Measurements from ENCODE around the gene KIAA0232. TPM values are rescaled to one million over a fixed set of nuclear protein-coding genes. Genes with fewer than 3 reads are reported as not detected.

The KIAA0232 gene
- total and polyA plus RNA-seq, 11 donors = 20.0 to 78.4 (median 67.7) TPM

GRCh38 chr4:6781113-6781512 lies 1.4 kb upstream of the KIAA0232 start:
- Histone ChIP-seq H3K9me3 (no peaks in the 10 kb centered on the region), H3K27me3 (no peaks in the 10 kb centered on the region), H3K4me1 (peaks cover 0 to 46% (median 33%) of the 10 kb centered on the region in 12 donors), H3K36me3 (no peaks in the 10 kb centered on the region), H3K4me3 (no peak overlapping the region), H3K27ac (peak overlapping the region; percentile 93 to 100 (median 99))
- TF ChIP-seq CTCF (IDR thresholded peaks at IDR 0.05) = no peak
- TF ChIP-seq POLR2A (IDR thresholded peaks at IDR 0.05) = no peak
- WGBS, 4 donors = 66 to 75% (median 71%) methylated on average over 8 of the region's 8 CpGs
- DNase-seq (peak in 1 of 5 donors; percentile 60), ATAC-seq (peak in 1 of 4 donors; percentile 28)
- intact Hi-C loops (cut with DNase I) = loop anchor here in 8 of 10 donors (5.0 to 10.0 kb wide), 8 partner anchors 64 to 286 kb away; partner anchors contain the start of genes BLOC1S4 (in 4 of the 8), GRPEL1 (in 1 of the 8) and TADA2B (in 1 of the 8)

DNA sequence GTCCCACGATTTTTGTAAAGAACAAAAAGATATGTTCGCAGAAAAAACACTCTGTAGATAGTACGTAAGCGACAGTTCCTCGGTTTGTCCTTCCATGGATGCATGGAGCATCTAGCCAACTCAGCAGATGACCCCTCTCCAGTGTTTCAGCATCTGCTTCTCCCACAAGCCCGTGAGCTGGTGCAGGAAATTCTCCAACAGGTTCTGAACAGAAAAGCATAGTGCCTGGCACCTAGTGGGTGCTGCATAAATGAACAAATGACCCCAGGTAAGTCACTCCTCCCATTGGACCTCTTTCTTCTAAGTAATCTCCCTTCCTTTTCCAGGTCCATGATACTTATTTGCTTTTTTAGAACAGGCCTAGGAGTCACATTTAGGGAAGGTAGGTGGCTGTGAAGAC lies 966 bp upstream of the KIAA0232 start:
- peak overlapping the region; percentile 93 to 100 (median 99) for H3K27ac ChIP-seq
- H3K27me3 ChIP-seq = no peaks in the 10 kb centered on the region
- peaks cover 0 to 50% (median 36%) of the 10 kb centered on the region in 12 donors for H3K4me1 ChIP-seq
- H3K4me3 ChIP-seq = peak overlapping the region in 9 of 12 donors; percentile 59 to 100 (median 99)
- no peaks in the 10 kb centered on the region for H3K9me3 ChIP-seq
- intact Hi-C loops (cut with DNase I) = loop anchor here in 8 of 10 donors (5.0 to 10.0 kb wide), 8 partner anchors 64 to 286 kb away; partner anchors contain the start of genes BLOC1S4 (in 4 of the 8), GRPEL1 (in 1 of the 8) and TADA2B (in 1 of the 8)
- no peak for TF ChIP-seq CTCF (IDR thresholded peaks at IDR 0.05)
- TF ChIP-seq POLR2A (IDR thresholded peaks at IDR 0.05) = no peak
- ATAC-seq (no peak), DNase-seq (no peak)
- H3K36me3 ChIP-seq = peaks cover 0 to 4% (median 0%) of the 10 kb centered on the region in 9 donors
- WGBS, 4 donors = 79 to 83% (median 81%) methylated on average over 6 of the region's 6 CpGs

GRCh38 chr4:6782846-6783110 lies 251 bp downstream of the KIAA0232 start:
- peaks cover 0 to 60% (median 41%) of the 10 kb centered on the region in 12 donors for H3K4me1 ChIP-seq
- H3K27me3 ChIP-seq = no peaks in the 10 kb centered on the region
- H3K4me3 ChIP-seq = peak overlapping the region; percentile 76 to 100 (median 99)
- peak in 1 of 4 donors; percentile 12 for ATAC-seq
- intact Hi-C loops (cut with DNase I) = loop anchor here in 8 of 10 donors (1.0 to 10.0 kb wide), 14 partner anchors 62 to 285 kb away; partner anchors contain the start of genes BLOC1S4 (in 5 of the 8), GRPEL1 (in 1 of the 8), TADA2B (in 1 of the 8) and TBC1D14 (in 1 of the 8)
- no peaks in the 10 kb centered on the region for H3K9me3 ChIP-seq
- WGBS, 4 donors = 0% methylated on average over 13 to 34 of the region's 34 CpGs
- TF ChIP-seq CTCF (IDR thresholded peaks at IDR 0.05) (no peak), POLR2A (IDR thresholded peaks at IDR 0.05) (no peak)
- H3K36me3 ChIP-seq = peaks cover 0 to 14% (median 0%) of the 10 kb centered on the region in 9 donors
- peak overlapping the region; percentile 96 to 100 (median 100) for H3K27ac ChIP-seq
- DNase-seq = no peak

GRCh38 chr4:6783111-6783981 lies 819 bp downstream of the KIAA0232 start:
- 1 to 3% (median 1%) methylated on average over 23 to 91 of the region's 91 CpGs for WGBS, 4 donors
- peak overlapping the region; percentile 96 to 100 (median 100) for H3K27ac ChIP-seq
- DNase-seq = peak; percentile 93 to 95 (median 94)
- TF ChIP-seq CTCF (IDR thresholded peaks at IDR 0.05) = peak in 5 of 12 donors; percentile 24 to 53 (median 27)
- peak; percentile 73 to 85 for TF ChIP-seq POLR2A (IDR thresholded peaks at IDR 0.05)
- H3K36me3 ChIP-seq = peaks cover 0 to 14% (median 0%) of the 10 kb centered on the region in 9 donors
- H3K9me3 ChIP-seq = no peaks in the 10 kb centered on the region
- peak overlapping the region; percentile 76 to 100 (median 99) for H3K4me3 ChIP-seq
- intact Hi-C loops (cut with DNase I) = loop anchor here in 8 of 10 donors (1.0 to 10.0 kb wide), 14 partner anchors 63 to 284 kb away; partner anchors contain the start of genes BLOC1S4 (in 5 of the 8), GRPEL1 (in 1 of the 8), TADA2B (in 1 of the 8) and TBC1D14 (in 1 of the 8)
- peak; percentile 79 to 90 (median 90) for ATAC-seq
- H3K27me3 ChIP-seq = no peaks in the 10 kb centered on the region
- peaks cover 0 to 60% (median 43%) of the 10 kb centered on the region in 12 donors for H3K4me1 ChIP-seq
